ENCODE results near the gene SNRPD1. TPM values are rescaled to one million over a fixed set of nuclear protein-coding genes. Genes with fewer than 3 reads are reported as not detected.
"Not testable (repeated sequence)": the region's sequence is repeated elsewhere in the genome, so short reads cannot be mapped to it uniquely, and the experiment has no call there.

The SNRPD1 gene
- polyA plus RNA-seq (ENCODE audit: insufficient read length in 4 of 4), result 100 to 1,000 TPM; 125 to 181 (median 151) TPM

- DNase-seq (ENCODE audit: low read depth in 4 of 4, low spot score in 2 of 4), result peak; percentile 77 to 89 (median 82)
Measured at GRCh38 chr18:21612125-21613039, at the start of gene SNRPD1. Gene SNRPD1, plus strand, starts transcription at chr18:21612314. Its CDS starts 116 bp downstream, at chr18:21612430.

- no peak for DNase-seq (ENCODE audit: low read depth in 4 of 4, low spot score in 2 of 4)
Measured at GRCh38 chr18:21571772-21572171, 40.3 kb upstream of the SNRPD1 start.

GRCh38 chr18:21575656-21576055 lies 36.5 kb upstream of the SNRPD1 start:
- DNase-seq (ENCODE audit: low read depth in 4 of 4, low spot score in 2 of 4), result no peak

- DNase-seq (ENCODE audit: low read depth in 4 of 4, low spot score in 2 of 4), result no peak
Measured at GRCh38 chr18:21584391-21584790, 27.7 kb upstream of the SNRPD1 start.

GRCh38 chr18:21592361-21592760 lies 19.8 kb upstream of the SNRPD1 start:
- DNase-seq (ENCODE audit: low read depth in 4 of 4, low spot score in 2 of 4), result not testable (repeated sequence)

- no peak for DNase-seq (ENCODE audit: low read depth in 4 of 4, low spot score in 2 of 4)
Measured at GRCh38 chr18:21593540-21594257, 18.4 kb upstream of the SNRPD1 start.

GRCh38 chr18:21597620-21598019 lies 14.5 kb upstream of the SNRPD1 start:
- no peak for DNase-seq (ENCODE audit: low read depth in 4 of 4, low spot score in 2 of 4)

GRCh38 chr18:21598726-21599584 lies 13.2 kb upstream of the SNRPD1 start:
- DNase-seq (ENCODE audit: low read depth in 4 of 4, low spot score in 2 of 4), result peak in 1 of 4 donors; percentile 21

- DNase-seq (ENCODE audit: low read depth in 4 of 4, low spot score in 2 of 4), result peak in 2 of 4 donors; percentile 51 to 73
Measured at GRCh38 chr18:21599585-21600525, 12.3 kb upstream of the SNRPD1 start.

- peak; percentile 77 to 93 (median 88) for DNase-seq (ENCODE audit: low read depth in 4 of 4, low spot score in 2 of 4)
Measured at GRCh38 chr18:21600526-21601410, 11.3 kb upstream of the SNRPD1 start, which contains the start of gene ESCO1. Gene ESCO1, minus strand, starts transcription at chr18:21600704. Its CDS starts 25,861 bp downstream, at chr18:21574843.

- no peak for DNase-seq (ENCODE audit: low read depth in 4 of 4, low spot score in 2 of 4)
Measured at GRCh38 chr18:21602299-21602587, 9.9 kb upstream of the SNRPD1 start.

GRCh38 chr18:21604671-21605070 lies 7.4 kb upstream of the SNRPD1 start:
- no peak for DNase-seq (ENCODE audit: low read depth in 4 of 4, low spot score in 2 of 4)

GRCh38 chr18:21605213-21605612 lies 6.9 kb upstream of the SNRPD1 start:
- no peak for DNase-seq (ENCODE audit: low read depth in 4 of 4, low spot score in 2 of 4)

GRCh38 chr18:21611401-21612124 lies 551 bp upstream of the SNRPD1 start:
- not testable (repeated sequence) for DNase-seq (ENCODE audit: low read depth in 4 of 4, low spot score in 2 of 4)

- not testable (repeated sequence) for DNase-seq (ENCODE audit: low read depth in 4 of 4, low spot score in 2 of 4)
Measured at GRCh38 chr18:21621640-21622039, 9.5 kb downstream of the SNRPD1 start.

GRCh38 chr18:21629089-21629832 lies 17.1 kb downstream of the SNRPD1 start:
- no peak for DNase-seq (ENCODE audit: low read depth in 4 of 4, low spot score in 2 of 4)

GRCh38 chr18:21632393-21632792 lies 20.3 kb downstream of the SNRPD1 start:
- DNase-seq (ENCODE audit: low read depth in 4 of 4, low spot score in 2 of 4), result no peak

Data from left renal cortex interstitium (tissue), 4 donors.